Measurements from ENCODE around the gene ALG3. TPM values are rescaled to one million over a fixed set of nuclear protein-coding genes. Genes with fewer than 3 reads are reported as not detected.

Gene ALG3
- total and polyA plus RNA-seq, 9 of the 15 experiments (the other 6 are each of a cell fraction or from before 2014, with no cell fraction given), result 37.5 to 107 (median 80.1) TPM

DNA sequence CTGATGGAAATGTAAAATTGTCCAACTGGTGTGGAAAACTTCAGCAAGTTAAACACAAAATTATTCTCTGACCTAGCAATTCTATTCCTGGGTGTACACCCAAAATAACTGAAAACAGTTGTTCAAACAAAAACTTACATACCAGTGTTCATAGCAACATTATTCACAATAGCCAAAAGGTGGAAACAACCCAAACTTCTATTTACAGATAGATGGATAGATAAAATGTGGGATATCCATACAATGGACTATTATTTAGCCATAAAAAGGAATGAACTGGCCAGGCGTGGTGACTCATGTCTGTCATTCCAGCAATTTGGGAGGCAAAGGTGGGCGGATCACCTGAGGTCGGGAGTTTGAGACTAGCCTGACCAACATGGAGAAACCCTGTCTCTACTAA lies 26.2 kb downstream of the ALG3 start:
- DNase-seq (ENCODE audit: extremely low read depth in 1 of 4, low spot score in 3 of 4), result no peak
- POLR2A ChIA-PET, result interaction anchor here (0.6 to 0.7 kb wide), 2 partner anchors 98 to 449 kb away, joined by 3 read pairs; no protein-coding TSS in a partner anchor
- no peak for TF ChIP-seq XRCC4 (IDR thresholded peaks at IDR 0.05; ENCODE audit: extremely low read depth, insufficient read depth, insufficient read length)
- TF ChIP-seq, protein P1, sequence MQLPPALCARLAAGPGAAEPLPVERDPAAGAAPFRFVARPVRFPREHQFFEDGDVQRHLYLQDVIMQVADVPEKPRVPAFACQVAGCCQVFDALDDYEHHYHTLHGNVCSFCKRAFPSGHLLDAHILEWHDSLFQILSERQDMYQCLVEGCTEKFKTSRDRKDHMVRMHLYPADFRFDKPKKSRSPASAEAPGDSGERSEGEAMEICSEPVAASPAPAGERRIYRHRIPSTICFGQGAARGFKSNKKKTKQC (CRISPR knock-in tag; IDR thresholded peaks at IDR 0.05), result no peak
- no peak for TF ChIP-seq NFATC3 (IDR thresholded peaks at IDR 0.05)
- TF ChIP-seq, protein P2, sequence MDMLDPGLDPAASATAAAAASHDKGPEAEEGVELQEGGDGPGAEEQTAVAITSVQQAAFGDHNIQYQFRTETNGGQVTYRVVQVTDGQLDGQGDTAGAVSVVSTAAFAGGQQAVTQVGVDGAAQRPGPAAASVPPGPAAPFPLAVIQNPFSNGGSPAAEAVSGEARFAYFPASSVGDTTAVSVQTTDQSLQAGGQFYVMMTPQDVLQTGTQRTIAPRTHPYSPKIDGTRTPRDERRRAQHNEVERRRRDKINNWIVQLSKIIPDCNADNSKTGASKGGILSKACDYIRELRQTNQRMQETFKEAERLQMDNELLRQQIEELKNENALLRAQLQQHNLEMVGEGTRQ (CRISPR knock-in tag; IDR thresholded peaks at IDR 0.05), result no peak
- no peak for TF ChIP-seq ESRRA (IDR thresholded peaks at IDR 0.05; ENCODE audit: borderline replicate concordance, low read depth)
- TF ChIP-seq SMARCC2 (IDR thresholded peaks at IDR 0.05; ENCODE audit: low read depth), result no peak
- TF ChIP-seq, protein P3, sequence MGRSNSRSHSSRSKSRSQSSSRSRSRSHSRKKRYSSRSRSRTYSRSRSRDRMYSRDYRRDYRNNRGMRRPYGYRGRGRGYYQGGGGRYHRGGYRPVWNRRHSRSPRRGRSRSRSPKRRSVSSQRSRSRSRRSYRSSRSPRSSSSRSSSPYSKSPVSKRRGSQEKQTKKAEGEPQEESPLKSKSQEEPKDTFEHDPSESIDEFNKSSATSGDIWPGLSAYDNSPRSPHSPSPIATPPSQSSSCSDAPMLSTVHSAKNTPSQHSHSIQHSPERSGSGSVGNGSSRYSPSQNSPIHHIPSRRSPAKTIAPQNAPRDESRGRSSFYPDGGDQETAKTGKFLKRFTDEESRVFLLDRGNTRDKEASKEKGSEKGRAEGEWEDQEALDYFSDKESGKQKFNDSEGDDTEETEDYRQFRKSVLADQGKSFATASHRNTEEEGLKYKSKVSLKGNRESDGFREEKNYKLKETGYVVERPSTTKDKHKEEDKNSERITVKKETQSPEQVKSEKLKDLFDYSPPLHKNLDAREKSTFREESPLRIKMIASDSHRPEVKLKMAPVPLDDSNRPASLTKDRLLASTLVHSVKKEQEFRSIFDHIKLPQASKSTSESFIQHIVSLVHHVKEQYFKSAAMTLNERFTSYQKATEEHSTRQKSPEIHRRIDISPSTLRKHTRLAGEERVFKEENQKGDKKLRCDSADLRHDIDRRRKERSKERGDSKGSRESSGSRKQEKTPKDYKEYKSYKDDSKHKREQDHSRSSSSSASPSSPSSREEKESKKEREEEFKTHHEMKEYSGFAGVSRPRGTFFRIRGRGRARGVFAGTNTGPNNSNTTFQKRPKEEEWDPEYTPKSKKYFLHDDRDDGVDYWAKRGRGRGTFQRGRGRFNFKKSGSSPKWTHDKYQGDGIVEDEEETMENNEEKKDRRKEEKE (IDR thresholded peaks at IDR 0.05; ENCODE audit: borderline replicate concordance in 1 of 2, control insufficient read depth in 1 of 2, low read depth in 2 of 2, low read length in 1 of 2), result no peak
- no peak for TF ChIP-seq RNF2 (IDR thresholded peaks at IDR 0.05)
- TF ChIP-seq ETS2 (tag; IDR thresholded peaks at IDR 0.05; ENCODE audit: borderline replicate concordance, poor library complexity, severe bottlenecking), result no peak
- TF ChIP-seq RBM39 (optimal IDR thresholded peaks at IDR 0.05; ENCODE audit: low read depth, low read length), result no peak
- TF ChIP-seq, protein P4, sequence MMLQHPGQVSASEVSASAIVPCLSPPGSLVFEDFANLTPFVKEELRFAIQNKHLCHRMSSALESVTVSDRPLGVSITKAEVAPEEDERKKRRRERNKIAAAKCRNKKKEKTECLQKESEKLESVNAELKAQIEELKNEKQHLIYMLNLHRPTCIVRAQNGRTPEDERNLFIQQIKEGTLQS (IDR thresholded peaks at IDR 0.05), result no peak
- TF ChIP-seq, protein P4 (CRISPR knock-in tag; conservative IDR thresholded peaks at IDR 0.05), result no peak
- TF ChIP-seq LEF1 (IDR thresholded peaks at IDR 0.05), result no peak
- TF ChIP-seq ZFP36 (IDR thresholded peaks at IDR 0.05; ENCODE audit: low read depth, low read length, partially characterized antibody), result no peak
- no peak for TF ChIP-seq SMARCA4 (IDR thresholded peaks at IDR 0.05)
- TF ChIP-seq, protein P5, sequence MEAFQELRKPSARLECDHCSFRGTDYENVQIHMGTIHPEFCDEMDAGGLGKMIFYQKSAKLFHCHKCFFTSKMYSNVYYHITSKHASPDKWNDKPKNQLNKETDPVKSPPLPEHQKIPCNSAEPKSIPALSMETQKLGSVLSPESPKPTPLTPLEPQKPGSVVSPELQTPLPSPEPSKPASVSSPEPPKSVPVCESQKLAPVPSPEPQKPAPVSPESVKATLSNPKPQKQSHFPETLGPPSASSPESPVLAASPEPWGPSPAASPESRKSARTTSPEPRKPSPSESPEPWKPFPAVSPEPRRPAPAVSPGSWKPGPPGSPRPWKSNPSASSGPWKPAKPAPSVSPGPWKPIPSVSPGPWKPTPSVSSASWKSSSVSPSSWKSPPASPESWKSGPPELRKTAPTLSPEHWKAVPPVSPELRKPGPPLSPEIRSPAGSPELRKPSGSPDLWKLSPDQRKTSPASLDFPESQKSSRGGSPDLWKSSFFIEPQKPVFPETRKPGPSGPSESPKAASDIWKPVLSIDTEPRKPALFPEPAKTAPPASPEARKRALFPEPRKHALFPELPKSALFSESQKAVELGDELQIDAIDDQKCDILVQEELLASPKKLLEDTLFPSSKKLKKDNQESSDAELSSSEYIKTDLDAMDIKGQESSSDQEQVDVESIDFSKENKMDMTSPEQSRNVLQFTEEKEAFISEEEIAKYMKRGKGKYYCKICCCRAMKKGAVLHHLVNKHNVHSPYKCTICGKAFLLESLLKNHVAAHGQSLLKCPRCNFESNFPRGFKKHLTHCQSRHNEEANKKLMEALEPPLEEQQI (IDR thresholded peaks at IDR 0.05), result no peak

More for the DNA sequence above, 26.2 kb downstream of the ALG3 start:
- Histone ChIP-seq H3K9me1 (ENCODE audit: control insufficient read depth, insufficient read depth, low read length) (no peaks in the 10 kb centered on the region), H3K9me3 (replicated peaks; ENCODE audit: control insufficient read depth, insufficient read depth, low read depth, low read length) (no peaks in the 10 kb centered on the region), H2AFZ (ENCODE audit: low read depth, low read length) (no peak overlapping the region), H3K27ac (ENCODE audit: extremely low read depth, low read depth, low read length) (no peak overlapping the region), H3K4me2 (ENCODE audit: insufficient read depth, low read length) (no peak overlapping the region), H3K36me3 (ENCODE audit: control insufficient read depth, insufficient read depth, low read length) (no peaks in the 10 kb centered on the region), H3K4me1 (replicated peaks in 1 of 2; ENCODE audit: control insufficient read depth in 2 of 2, insufficient read depth in 2 of 2, low read length in 2 of 2) (no peaks in the 10 kb centered on the region), H4K20me1 (replicated peaks; ENCODE audit: control insufficient read depth, insufficient read depth, low read length) (peaks cover 1% of the 10 kb centered on the region; the same call in 1 of the 2 replicates), H3K4me3 (no peak overlapping the region), H3K79me2 (ENCODE audit: control insufficient read depth, insufficient read depth, low read length) (no peaks in the 10 kb centered on the region), H3K27me3 (ENCODE audit: control insufficient read depth in 2 of 2, insufficient read depth in 2 of 2, low read length in 2 of 2) (peaks cover 18 to 44% of the 10 kb centered on the region in 2 experiments; a peak in 4 of 5 replicates), H3K9ac (ENCODE audit: insufficient read depth in 1 of 2, low read depth in 2 of 2, low read length in 2 of 2) (no peak overlapping the region)
- in situ Hi-C loops (cut with MboI), result no loop called here
- WGBS (ENCODE audit: insufficient coverage, low coverage, missing lambda C conversion rate), result 2% methylated on average over 3 of the region's 3 CpGs
- FAIRE-seq (no peak), ATAC-seq (no peak)
- intact Hi-C loops (cut with micrococcal nuclease), result no loop called here
- CTCF ChIA-PET (ENCODE audit: low intra/inter-chr PET ratio), result no interaction called here
- no TSS peak for BruUV-seq (replicated peaks)

Measured in K562 (cell line).